ENCODE data around the gene METTL4.

DNA sequence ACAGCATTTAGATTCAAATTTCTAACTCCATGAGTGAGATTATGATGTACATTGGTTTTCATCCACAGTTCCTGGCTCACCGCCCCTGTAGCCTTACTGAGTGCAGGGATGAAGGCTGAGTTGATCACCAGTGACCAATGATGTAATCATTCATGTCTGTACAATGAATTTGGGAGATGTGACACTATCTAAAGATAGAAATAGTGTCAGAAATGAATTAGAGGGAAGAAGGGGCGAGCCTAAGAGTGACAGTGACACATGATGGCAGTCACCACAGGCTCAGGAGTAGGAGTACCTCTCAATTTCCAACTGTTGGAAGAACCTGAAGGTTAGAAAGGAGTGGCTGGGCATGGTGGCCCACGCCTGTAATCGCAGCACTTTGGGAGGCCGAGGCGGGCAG lies 3.2 kb downstream of the METTL4 start:
- TF ChIP-seq EZH2 (optimal IDR thresholded peaks at IDR 0.05; ENCODE audit: low read depth, low read length) = no peak
- no peak for TF ChIP-seq CTCF (IDR thresholded peaks at IDR 0.05; ENCODE audit: low read length)
- TF ChIP-seq EZH2phosphoT487 (IDR thresholded peaks at IDR 0.05; ENCODE audit: low read length) = no peak
